Colonic mucosa (tissue), 4 donors: ENCODE data around the gene ABITRAM. TPM values are rescaled to one million over a fixed set of nuclear protein-coding genes. Genes with fewer than 3 reads are reported as not detected.

ENCODE experiments used
- DNase-seq: peaks from one replicate; pipeline ENCODE4 v3.0.0-alpha.2; 2020
- H3K27ac ChIP-seq: fragments of 200-600 bp; one replicate; pipeline ENCODE4 v1.8.0; 2021
- H3K27me3 ChIP-seq: fragments of 200-600 bp; one replicate; pipeline ENCODE4 v1.8.0; 2021
- H3K36me3 ChIP-seq: fragments of 200-600 bp; one replicate; pipeline ENCODE4 v1.8.0; 2021
- H3K4me1 ChIP-seq: fragments of 200-600 bp; one replicate; pipeline ENCODE4 v1.8.0; 2021; ENCODE audit warnings: mild to moderate bottlenecking
- H3K4me3 ChIP-seq: fragments of 200-600 bp; one replicate; pipeline ENCODE4 v1.8.0; 2021
- H3K9ac ChIP-seq, 2 donors: one replicate each; pipeline ENCODE4 v1.7.0; 2013; ENCODE audit warnings: control low read depth in 2 of 2, low read depth in 2 of 2, low read length in 2 of 2
- H3K9me3 ChIP-seq: fragments of 200-600 bp; one replicate; pipeline ENCODE4 v1.8.0; 2021
- CTCF ChIP-seq: fragments of 200-600 bp; IDR thresholded peaks from one replicate; pipeline ENCODE4 v1.8.0; 2022; ENCODE audit warnings: antibody characterized with exemption, mild to moderate bottlenecking
- intact Hi-C: fragments of 100-400 bp; cut with DNase I; formaldehyde crosslinking; loops from one replicate; pipeline ENCODE4 v1.14.1; 2022
- total RNA-seq, 2 donors: library from RNA; stranded (reverse); fragmentation: NEBNext Ultra II Directional in 1 of 2; extraction: Animal tissue kit (Norgen Biotek cat#: 25700) in 1 of 2; gene quantifications; one replicate each; pipeline ENCODE4 v1.2.1, GENCODE V29; 2021
- donor health status: healthy.
- donor health status: DM: no; HTN: no; CAD: no.
- donor health status: DM: no; HTN: no; CAD: no.

The ABITRAM gene
- total RNA-seq, 2 donors from 2014 or later = 15.3 to 15.7 TPM

- H3K4me3 ChIP-seq = no peak overlapping the region
- H3K27me3 ChIP-seq = no peaks in the 10 kb centered on the region
- H3K9ac ChIP-seq = no peak overlapping the region
- H3K27ac ChIP-seq = no peak overlapping the region
- no peak for DNase-seq
- no peaks in the 10 kb centered on the region for H3K4me1 ChIP-seq
- no peaks in the 10 kb centered on the region for H3K9me3 ChIP-seq
- no peak for TF ChIP-seq CTCF
- intact Hi-C loops = no loop called here
- H3K36me3 ChIP-seq = no peaks in the 10 kb centered on the region
Measured at GRCh38 chr9:108904161-108904560, 30.0 kb upstream of the ABITRAM start.

GRCh38 chr9:108905494-108905893, 28.7 kb upstream of the ABITRAM start:
- no peak overlapping the region for H3K4me3 ChIP-seq
- H3K27me3 ChIP-seq = no peaks in the 10 kb centered on the region
- intact Hi-C loops = no loop called here
- no peak for DNase-seq
- no peaks in the 10 kb centered on the region for H3K4me1 ChIP-seq
- H3K9ac ChIP-seq = no peak overlapping the region
- no peaks in the 10 kb centered on the region for H3K36me3 ChIP-seq
- no peak overlapping the region for H3K27ac ChIP-seq
- no peak for TF ChIP-seq CTCF
- no peaks in the 10 kb centered on the region for H3K9me3 ChIP-seq

GRCh38 chr9:108910402-108910801, 23.8 kb upstream of the ABITRAM start:
- Histone ChIP-seq H3K27me3 (no peaks in the 10 kb centered on the region), H3K9ac (no peak overlapping the region), H3K4me3 (no peak overlapping the region), H3K27ac (no peak overlapping the region), H3K36me3 (no peaks in the 10 kb centered on the region), H3K9me3 (no peaks in the 10 kb centered on the region), H3K4me1 (no peaks in the 10 kb centered on the region)
- intact Hi-C loops = no loop called here
- TF ChIP-seq CTCF = no peak
- DNase-seq = no peak

- no peaks in the 10 kb centered on the region for H3K27me3 ChIP-seq
- no peak for DNase-seq
- H3K9me3 ChIP-seq = no peaks in the 10 kb centered on the region
- no peak overlapping the region for H3K27ac ChIP-seq
- no peak for TF ChIP-seq CTCF
- H3K4me1 ChIP-seq = no peaks in the 10 kb centered on the region
- intact Hi-C loops = no loop called here
- no peaks in the 10 kb centered on the region for H3K36me3 ChIP-seq
- no peak overlapping the region for H3K4me3 ChIP-seq
- H3K9ac ChIP-seq = no peak overlapping the region
Measured at GRCh38 chr9:108910914-108911313, 23.3 kb upstream of the ABITRAM start.

- no peak overlapping the region for H3K4me3 ChIP-seq
- TF ChIP-seq CTCF = no peak
- H3K4me1 ChIP-seq = no peaks in the 10 kb centered on the region
- H3K36me3 ChIP-seq = no peaks in the 10 kb centered on the region
- H3K9me3 ChIP-seq = no peaks in the 10 kb centered on the region
- DNase-seq = no peak
- no peak overlapping the region for H3K27ac ChIP-seq
- no peak overlapping the region for H3K9ac ChIP-seq
- intact Hi-C loops = no loop called here
- H3K27me3 ChIP-seq = no peaks in the 10 kb centered on the region
Measured at GRCh38 chr9:108911820-108912219, 22.4 kb upstream of the ABITRAM start.

DNA sequence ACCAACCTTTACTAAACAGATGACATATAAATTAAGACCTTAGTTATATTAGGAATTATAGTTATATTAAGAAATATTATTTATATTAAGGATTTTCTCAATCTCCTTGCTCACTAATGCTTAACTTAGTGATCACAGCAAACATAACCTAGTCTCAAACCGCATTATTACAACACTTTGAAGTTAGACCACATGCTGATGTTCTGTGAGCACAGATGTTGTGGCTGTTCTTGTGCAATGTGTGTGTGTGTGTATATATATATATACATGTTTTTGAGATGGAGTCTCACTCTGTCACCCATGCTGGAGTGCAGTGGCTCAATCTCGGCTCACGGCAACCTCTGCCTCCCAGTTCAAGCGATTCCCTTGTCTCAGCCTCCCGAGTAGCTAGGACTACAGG, 20.8 kb upstream of the ABITRAM start:
- H3K4me3 ChIP-seq = no peak overlapping the region
- H3K4me1 ChIP-seq = no peaks in the 10 kb centered on the region
- no peak overlapping the region for H3K27ac ChIP-seq
- TF ChIP-seq CTCF = no peak
- intact Hi-C loops = no loop called here
- no peaks in the 10 kb centered on the region for H3K9me3 ChIP-seq
- no peaks in the 10 kb centered on the region for H3K36me3 ChIP-seq
- DNase-seq = no peak
- no peak overlapping the region for H3K9ac ChIP-seq
- H3K27me3 ChIP-seq = no peaks in the 10 kb centered on the region
